ENCODE measurements around the gene HDAC5.

The HDAC5 gene

GRCh38 chr17:44084921-44085320, 38.5 kb downstream of the HDAC5 start:
- DNase-seq = no peak

DNA sequence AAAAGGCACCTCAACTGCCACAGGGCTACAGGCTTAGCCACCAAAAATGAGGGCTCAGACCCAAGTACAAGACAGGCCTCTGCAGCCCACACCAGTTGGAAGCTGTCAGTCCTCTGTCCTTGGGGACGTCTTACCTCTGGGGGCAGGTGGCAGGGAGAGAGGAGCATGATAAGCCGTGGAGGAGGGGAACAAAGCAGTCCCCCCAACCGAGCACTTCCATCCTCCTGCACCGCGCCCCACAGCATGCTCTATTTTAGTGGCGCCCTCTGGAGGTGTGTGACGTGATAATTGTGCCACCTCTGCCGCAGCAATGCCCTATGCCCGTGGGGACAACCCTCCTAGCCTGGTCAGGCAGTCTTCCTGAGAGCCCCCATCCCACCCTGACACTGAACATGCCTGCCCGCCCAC, 39.3 kb downstream of the HDAC5 start:
- peak; percentile 37 for DNase-seq

DNA sequence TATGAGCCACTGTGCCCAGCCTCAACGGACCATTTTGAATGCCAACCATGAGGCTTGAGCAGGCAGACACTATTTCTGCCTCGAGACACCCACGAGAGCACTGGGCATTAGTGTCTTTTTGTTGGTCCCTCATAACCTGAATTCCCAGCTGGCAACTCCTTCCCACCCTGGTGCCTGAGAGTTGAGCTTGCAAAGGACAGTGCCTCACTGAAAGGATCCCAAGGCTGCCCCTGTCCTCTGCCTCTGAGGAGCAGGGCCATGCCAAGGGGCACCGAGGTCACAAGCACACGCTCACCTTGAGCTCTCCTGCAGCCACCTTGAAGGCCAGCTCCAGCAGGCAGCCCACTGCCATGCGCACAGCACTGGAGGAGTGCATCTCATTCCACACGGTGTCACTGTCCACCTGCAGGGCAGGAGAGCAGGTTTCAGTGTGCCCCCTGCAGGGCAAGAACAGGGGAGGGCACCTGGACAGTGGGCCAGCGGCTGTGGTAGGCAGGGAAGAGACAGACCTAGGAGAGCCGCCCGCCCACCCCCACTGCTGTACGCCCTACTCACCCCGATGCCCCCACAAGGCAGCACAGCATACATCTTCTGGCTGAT, 40.1 kb downstream of the HDAC5 start:
- no peak for DNase-seq

GRCh38 chr17:44082256-44082927, 41.0 kb downstream of the HDAC5 start:
- no peak for DNase-seq

DNA sequence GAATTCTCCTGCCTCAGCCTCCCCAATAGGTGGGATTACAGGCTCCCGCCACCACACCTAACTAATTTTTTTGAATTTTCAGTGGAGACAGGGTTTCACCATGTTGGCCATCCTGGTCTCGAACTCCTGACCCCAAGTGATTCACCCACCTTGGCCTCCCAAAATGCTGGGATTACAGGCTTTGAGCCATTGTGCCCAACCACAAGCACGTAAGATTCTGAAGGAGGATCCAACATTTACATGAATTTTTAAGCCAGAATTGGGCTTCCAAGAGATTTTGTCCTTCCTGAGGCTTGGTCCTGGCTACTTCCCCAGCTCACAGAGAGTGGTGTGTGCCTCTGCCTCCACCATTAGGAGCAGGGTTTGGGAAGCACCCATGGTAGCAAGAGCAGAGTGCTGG, 41.8 kb downstream of the HDAC5 start:
- no peak for DNase-seq

GRCh38 chr17:44079877-44080821, 43.3 kb downstream of the HDAC5 start:
- DNase-seq = no peak

GRCh38 chr17:44078412-44078811, 45.0 kb downstream of the HDAC5 start:
- no peak for DNase-seq

DNA sequence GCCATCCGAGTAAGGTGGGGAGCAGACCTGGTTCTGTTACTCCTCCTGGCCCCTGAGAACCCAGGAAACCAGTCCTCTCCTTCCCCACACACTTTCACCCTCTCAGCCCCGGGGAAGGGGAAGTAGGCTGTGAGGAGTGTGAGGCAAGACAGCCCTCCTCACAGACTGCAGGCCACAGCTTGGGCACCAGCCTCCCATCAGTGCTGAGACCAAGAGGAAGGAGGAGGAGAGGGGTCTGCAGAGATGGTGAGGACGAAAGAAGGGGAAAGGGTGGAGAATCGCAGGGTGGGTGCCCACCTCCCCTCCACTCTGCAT, 45.9 kb downstream of the HDAC5 start:
- DNase-seq = no peak

DNA sequence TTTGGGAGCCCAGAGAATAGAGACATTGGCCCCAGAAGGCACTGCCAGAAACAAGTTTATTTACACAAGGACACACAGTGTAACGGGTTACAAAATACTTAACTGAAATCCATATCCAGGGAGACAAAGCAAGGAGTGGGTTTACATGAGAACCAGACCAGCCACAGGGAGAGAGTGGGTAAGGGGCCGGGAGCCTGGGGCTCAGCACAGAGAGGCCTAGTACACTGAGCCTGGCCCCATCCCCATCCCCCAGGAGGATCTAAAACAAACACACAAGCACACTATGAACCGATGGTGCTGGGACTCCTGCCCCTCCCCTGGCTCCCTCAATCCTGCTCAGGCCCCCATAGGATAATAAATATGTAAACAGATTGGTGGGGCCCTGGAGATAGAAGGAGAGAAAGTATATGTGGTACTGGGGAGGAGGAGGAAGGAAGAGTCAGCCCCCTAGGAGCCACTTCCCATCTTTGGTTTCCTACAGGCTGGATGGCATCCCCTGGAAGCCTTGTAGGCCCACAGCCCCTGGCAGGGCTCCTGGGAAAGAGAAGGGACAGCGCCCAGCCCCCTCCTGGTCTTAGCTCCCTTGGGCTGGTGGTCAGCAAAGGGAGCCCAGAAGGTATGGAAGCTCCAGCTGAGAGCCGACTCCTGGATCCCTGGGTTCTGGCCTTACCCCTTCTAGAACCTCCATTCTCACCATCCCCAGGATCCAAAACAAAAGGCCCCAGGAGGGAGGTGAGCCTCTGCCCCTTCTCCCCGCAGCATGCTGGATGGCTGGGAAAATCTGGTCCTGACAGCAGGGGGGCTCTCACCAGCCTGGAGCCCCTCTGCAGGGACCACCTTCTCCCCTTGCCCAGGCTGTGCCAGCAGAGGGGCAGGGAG, 46.5 kb downstream of the HDAC5 start:
- no peak for DNase-seq

- DNase-seq = no peak
Observed at GRCh38 chr17:44075598-44076293, 47.7 kb downstream of the HDAC5 start.

DNA sequence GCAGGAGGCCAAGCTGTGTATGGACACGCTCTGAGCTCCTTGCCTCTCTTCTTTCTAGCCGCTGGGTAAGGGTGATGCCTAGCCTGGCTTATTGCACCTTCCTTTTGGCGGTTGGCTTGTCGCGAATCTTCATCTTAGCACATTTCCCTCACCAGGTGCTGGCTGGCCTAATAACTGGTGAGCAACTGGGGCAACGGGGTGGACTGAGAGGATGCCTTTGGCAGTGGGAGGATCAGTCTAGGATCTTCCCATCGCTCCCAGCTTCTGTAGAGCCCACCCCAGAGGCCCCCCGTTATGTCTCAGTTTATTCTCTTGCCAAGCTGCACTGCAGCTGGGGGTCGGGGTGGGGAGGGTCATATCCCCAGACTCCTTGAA, 48.5 kb downstream of the HDAC5 start:
- DNase-seq = no peak

DNA sequence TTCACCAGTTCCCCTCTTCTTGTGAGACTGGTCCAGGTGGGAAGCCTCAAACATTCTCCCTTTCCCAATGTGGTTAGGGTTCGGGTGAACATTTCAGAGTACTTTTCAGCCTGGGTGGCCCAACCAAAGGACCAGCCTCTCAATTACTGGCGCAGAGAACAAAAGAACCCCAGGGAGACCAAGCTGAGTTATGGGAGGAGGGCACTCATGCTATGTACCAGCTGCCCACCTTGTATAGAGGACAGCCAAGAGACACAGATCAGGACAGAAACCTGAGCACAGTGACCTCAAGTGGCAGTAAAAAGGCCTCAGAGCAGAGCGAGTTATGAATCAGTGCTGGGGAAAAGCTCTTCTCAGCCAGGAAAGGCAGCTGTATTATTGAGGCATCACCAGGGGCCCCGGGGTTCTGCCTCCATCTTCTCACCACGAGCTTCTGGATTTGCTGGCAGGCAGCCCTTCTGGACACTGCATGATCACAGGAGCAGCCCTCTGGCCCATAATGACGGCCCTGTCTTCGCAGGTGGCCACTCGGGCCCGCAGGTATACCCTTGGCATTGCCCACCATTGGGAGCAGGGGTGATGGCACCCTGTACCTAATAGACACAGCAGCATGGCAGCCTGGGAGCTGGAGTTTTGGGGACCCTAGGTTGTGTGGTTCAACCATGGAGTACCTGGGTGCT, 49.1 kb downstream of the HDAC5 start:
- DNase-seq = no peak

DNA sequence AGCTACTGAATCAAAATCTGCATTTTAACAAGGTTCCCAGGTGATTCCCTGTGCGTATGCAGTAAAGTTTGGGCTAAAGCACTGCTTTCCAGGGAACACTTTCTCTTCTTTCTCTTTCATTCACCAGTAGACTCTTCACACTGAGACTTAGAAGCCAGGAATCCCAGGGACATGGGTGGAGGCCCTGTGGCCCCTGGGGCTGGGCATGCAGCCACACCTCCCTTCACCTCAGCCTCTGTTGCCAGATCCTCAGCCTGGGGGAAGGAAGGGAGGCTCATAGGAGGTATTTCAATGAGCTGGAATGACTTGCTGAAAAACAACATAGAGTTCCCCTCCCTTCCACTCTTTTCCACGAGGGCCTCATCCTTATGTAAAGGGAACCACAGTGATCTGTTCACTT, 51.7 kb downstream of the HDAC5 start:
- DNase-seq = no peak

- DNase-seq = no peak
Observed at GRCh38 chr17:44071198-44071520, 52.3 kb downstream of the HDAC5 start.

- DNase-seq = peak; percentile 94
Observed at GRCh38 chr17:44070455-44071197, 52.8 kb downstream of the HDAC5 start, which contains the start of gene G6PC3. Gene G6PC3, plus strand, starts transcription at chr17:44070735. Its CDS starts 231 bp downstream, at chr17:44070966.

DNA sequence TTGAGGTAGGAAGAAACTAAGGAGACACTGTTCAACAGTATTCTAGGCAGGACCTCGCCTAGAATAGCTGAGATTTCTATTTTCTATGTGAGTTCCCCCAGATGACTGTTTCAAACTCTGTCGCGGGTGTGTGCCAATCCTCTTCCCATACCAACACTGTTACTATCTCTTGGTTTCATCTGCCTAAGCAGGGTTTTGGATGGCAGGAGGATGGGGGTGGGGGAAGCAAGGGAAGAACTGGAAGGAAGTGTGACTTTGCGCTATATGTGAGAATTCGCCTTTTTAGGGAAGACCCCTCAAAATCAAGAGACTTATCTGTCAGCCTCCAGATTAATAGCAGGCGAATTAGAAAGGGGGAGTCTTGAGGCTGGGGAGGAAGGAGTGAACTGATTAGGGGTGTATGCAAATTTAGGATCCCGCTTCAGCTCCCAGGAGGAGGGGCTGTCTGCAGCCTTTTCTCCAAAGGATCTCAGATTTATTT, 53.4 kb downstream of the HDAC5 start:
- peak; percentile 9 for DNase-seq

GRCh38 chr17:44067545-44067940, 55.9 kb downstream of the HDAC5 start:
- DNase-seq = no peak

DNA sequence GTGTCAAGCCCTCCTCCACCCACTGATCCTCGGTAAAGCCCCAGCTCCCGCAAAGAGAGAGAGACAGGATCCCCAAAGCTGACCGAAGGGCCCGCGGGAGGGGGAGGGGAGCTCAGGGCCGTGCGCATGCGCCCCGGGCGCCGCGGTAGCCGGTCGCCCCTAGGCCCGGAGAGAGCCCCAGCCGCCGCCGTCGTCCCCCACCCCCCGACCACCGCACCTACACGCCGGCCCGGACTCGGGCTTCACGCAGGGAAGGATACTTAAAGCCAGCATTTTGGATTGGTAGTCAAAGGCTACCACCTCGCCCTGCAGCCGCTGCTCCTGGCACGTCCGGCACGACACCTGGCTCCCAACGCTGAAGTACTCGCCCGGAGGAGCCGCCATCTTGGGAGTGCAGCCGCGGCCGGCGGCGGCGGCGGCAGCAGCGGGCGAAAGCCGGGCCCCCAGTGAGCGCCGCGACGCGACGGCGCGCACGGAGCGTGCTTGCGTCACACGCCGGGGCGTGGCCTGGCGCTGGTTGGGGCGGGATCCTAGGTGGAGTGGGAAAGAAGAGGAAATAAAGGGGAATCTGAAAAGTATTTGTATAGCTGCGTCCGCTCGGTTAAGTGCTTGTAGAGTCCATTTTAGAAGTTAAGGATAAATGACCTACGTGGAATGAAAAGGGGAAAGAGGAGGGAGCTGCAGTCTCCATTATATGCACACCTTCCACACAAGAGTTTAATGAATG, 57.1 kb downstream of the HDAC5 start, which contains the start of gene LSM12:
Gene LSM12 (minus strand): TSS at position 468 of the 727 bp plus-strand sequence. CDS start 84 bp downstream, at position 384.
- peak; percentile 92 for DNase-seq

GRCh38 chr17:44065668-44066203, 57.7 kb downstream of the HDAC5 start:
- peak; percentile 16 for DNase-seq

Data from activated CD4-positive, alpha-beta T cell treated with anti-CD3 and anti-CD28 coated beads, Interleukin-2, amount 50 U/mL, for 16 hours (primary cell).